ENCODE data around the gene MYL3.

The MYL3 gene

GRCh38 chr3:46851364-46852333 is 11.6 kb downstream of the MYL3 start:
- DNase-seq, result no peak

- no peak for DNase-seq
These were observed 12.8 kb downstream of the MYL3 start for GRCh38 chr3:46850468-46850779.

GRCh38 chr3:46849686-46850467 is 13.4 kb downstream of the MYL3 start:
- DNase-seq, result no peak

DNA sequence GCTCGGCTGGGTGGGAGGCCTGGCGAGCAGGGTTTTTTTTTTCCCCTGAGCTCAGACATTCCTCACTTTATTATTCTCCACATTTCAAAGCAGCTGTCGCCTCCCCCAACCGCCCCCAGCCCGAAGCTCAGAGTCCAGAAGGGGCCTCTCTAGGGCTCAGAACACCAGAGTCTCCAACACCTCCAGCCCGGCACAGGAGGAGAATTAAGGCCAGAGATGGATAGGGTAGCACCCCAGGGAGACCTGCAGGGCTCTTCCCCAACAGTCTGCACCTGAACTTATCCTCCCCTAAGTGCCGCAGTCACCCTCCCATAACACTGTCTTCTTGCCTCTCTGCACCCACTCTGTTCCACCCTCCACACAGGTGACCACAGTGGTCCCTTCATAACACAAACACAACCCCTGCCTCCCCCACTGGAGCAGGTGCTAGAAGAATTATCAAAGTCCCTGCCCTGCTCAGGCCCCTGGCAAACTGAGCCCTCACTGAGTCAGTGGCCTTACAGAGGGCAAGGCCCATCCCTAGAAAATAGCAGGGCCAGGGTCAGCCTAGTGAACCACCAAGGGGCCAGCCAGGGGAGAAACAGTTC is 14.1 kb downstream of the MYL3 start:
- DNase-seq, result no peak

GRCh38 chr3:46848271-46849044 is 14.8 kb downstream of the MYL3 start:
- DNase-seq, result no peak

DNA sequence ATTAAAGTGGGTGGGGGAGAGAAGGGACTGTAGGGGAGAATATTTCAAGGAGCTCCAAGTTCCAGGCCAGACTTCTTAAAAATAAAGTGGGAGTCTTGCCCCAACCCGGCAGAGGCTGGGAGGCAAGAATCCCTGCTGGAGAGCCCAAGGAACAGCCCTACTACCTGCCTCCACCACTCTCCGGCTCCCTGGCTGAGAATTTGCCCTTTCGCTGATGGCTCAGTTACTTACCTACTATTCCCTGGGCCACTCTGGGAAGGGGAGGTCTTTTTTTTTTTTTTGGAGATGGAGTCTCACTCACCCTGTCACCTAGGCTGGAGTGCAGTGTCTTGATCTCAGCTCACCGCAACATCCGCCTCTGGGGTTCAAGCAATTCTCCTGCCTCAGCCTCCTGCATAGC is 15.5 kb downstream of the MYL3 start:
- no peak for DNase-seq

- DNase-seq, result no peak
These were observed 16.4 kb downstream of the MYL3 start for GRCh38 chr3:46846624-46847542.

- peak in 46 of 51 donors; percentile 27 to 91 (median 68) for DNase-seq
These were observed 17.2 kb downstream of the MYL3 start for GRCh38 chr3:46845860-46846623.

DNA sequence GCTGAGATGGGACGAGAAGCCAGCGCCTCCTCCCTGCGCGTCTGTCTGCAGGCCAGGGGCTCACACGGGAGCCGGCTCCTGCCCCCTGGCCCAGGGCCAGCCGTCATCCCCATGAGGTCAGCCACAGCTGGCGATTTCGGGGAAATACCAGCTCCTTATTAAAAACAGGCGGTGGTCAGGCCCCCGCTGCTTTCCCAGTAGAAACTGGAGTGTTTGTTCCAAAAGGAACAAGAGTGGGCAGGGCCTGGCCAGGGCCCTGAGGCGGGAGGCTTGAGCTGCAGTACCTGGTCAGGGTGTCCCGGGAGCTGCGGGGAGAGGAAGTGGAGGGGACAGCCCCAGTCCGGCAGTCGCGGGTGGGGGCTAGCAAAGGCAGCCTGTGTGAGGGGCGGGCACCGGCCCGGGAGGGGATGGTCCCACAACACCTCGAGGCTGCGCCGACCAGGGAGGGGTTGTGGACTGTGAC is 17.8 kb downstream of the MYL3 start:
- peak in 16 of 51 donors; percentile 29 to 81 (median 60) for DNase-seq

GRCh38 chr3:46844881-46845312 is 18.3 kb downstream of the MYL3 start:
- no peak for DNase-seq

DNA sequence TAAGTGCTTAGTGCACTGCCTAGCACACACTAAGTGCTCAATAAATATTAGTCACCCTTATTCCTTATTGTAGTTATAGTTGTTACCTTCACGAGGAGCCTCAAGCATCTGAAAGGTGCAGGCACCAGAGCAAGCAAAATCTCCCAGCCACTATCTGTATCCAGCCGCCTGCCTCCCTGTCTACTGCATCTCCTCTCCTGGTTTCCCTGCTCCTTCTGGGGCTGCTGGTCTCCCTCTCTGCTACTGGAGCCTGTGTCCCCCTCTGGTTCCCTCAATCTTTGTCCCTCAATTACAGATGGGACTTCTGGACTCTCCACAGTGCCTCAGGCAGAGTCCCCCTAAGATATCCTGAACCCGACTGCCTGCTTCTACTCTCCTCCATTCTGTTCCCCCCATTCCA is 18.8 kb downstream of the MYL3 start:
- no peak for DNase-seq

DNA sequence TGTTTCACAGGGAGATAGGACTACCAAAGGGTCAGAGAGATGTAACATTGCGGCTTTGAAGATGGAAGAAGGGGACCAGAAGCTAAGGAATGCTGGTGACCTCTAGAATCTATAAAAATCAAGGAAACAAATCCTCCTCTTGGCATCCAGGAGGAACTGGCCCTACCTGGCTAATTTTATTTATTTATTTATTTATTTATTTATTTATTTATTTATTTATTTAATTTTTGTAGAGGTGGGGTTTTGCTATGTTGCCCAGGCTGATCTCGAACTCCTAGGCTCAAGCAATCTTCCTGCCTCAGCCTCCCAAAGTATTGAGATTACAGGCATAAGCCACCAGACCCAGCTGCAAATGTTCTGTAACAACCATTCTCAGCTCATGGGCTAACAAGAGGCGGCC is 19.7 kb downstream of the MYL3 start:
- DNase-seq, result no peak

DNA sequence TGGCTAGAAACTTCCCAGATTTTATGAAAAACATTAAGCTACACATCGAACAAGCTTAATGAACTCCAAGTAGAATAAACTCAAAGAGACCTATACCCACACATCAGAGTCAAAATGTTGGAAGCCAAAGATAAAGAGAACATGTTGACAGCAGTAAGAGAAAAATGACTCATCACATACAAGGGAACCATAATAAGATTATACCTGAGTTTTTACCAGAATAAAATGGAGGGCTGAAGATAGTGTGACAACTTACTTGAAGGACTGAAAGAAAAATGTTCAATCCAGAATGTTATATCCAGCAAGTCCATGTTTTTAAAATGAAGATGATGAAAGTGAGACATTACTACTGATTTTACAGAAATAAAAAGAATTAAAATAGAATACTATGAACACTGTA is 22.8 kb downstream of the MYL3 start:
- DNase-seq, result no peak

DNA sequence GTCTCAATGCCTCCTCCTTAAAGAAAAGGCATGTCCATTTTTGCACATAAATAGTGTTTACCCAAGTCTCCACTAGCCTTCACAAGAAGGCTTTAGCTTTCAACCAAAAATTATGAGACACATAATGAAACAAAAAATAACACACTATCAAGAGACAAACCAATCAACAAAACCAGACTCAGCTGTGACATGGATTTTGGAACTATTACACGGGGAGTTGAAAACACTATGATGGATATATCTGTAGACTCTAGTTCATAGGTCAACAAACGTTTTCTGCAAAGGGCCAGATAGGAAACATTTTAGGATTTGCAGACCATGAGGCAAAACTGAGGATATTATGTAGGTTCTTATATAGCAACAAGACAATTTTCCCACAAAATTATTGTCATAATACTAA is 24.9 kb downstream of the MYL3 start:
- no peak for DNase-seq

- DNase-seq, result no peak
These were observed 27.8 kb downstream of the MYL3 start for GRCh38 chr3:46835491-46835890.

- no peak for DNase-seq
These were observed 28.2 kb downstream of the MYL3 start for GRCh38 chr3:46835054-46835453.

DNA sequence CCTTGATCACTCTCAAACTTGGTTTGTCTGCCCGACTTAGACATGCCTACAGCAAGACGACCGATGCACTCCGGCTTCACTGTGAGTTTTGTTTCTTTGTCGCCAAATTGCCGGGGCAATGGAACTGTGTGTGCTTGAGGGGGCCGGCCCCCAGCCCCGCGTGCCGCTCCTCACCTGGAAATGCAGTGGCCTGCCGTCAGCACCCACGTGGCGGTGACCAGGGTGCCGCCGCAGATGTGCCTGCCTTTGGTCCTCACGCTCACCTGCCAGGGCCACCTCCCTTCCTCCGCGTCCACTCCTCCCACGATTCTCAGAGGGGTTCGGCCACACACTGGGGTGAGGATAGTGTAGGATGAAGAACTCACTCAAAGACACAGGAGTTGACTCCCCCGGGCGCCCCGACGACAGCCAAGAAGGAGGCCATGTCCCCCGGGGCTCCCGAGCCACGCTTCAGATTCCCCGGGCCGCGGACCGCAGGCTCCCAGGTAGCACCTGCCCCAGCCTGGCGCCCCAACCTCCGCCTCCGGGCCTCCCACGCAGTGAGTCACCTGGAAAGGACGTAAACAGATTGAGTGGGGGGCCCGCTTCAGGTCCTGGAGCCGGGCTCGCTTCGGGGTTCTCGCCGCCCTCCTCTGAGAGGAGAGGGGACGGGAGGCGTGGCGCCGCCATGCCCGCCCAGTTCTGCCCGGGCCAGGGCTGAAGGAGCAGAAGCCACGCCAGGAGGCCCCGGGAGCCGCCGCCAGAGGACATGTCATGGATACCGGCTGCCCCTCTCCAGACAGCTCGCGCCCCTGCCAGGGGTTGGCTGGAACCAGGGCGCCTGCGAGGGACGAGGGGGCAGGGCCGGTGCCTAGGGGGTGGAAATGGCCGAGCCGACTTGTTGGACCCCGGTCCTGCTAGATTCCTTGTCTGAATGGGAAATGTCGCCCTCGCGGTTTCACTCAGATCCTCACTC is 29.6 kb downstream of the MYL3 start:
- DNase-seq, result no peak

GRCh38 chr3:46831841-46832240 is 31.4 kb downstream of the MYL3 start:
- DNase-seq, result no peak

Data from hypothalamus (tissue), 51 donors.